GM12891 (cell line): ENCODE data around the gene ATP5PF.

Experiments used
- PAX5 ChIP-seq: IDR thresholded peaks from 2 replicates; pipeline ENCODE4 v1.6.1; 2011; ENCODE audit warnings: low read length, moderate library complexity, mild to moderate bottlenecking; ENCODE audit not compliant: insufficient read depth, severe bottlenecking
- POLR2A ChIP-seq: IDR thresholded peaks from 2 replicates; pipeline ENCODE4 v1.6.1; 2011; ENCODE audit warnings: low read depth, low read length, control low read depth
- POLR2AphosphoS5 ChIP-seq: IDR thresholded peaks from 2 replicates; pipeline ENCODE4 v1.6.1; 2011; ENCODE audit warnings: low read depth, low read length, control low read depth
- POU2F2 ChIP-seq: IDR thresholded peaks from 2 replicates; pipeline ENCODE4 v1.6.1; 2011; ENCODE audit warnings: low read depth, mild to moderate bottlenecking, control low read depth, low read length, moderate library complexity
- SPI1 ChIP-seq: IDR thresholded peaks from 2 replicates; pipeline ENCODE4 v1.6.1; 2011; ENCODE audit warnings: low read depth, low read length, control low read depth
- TAF1 ChIP-seq: IDR thresholded peaks from 2 replicates; pipeline ENCODE4 v1.6.1; 2011; ENCODE audit warnings: low read depth, low read length, control low read depth

- TF ChIP-seq TAF1 (no peak), POLR2A (no peak), SPI1 (no peak), POLR2AphosphoS5 (no peak), POU2F2 (no peak), PAX5 (no peak)
Measured at GRCh38 chr21:25752416-25752815, 17.7 kb upstream of the ATP5PF start.
